ENCODE data around the gene INTS7. TPM values are rescaled to one million over a fixed set of nuclear protein-coding genes. Genes with fewer than 3 reads are reported as not detected.

INTS7 gene
- total and polyA plus RNA-seq, 9 of the 15 experiments (the other 6 are each of a cell fraction or from before 2014, with no cell fraction given) = 27.3 to 68.4 (median 40.4) TPM

DNA sequence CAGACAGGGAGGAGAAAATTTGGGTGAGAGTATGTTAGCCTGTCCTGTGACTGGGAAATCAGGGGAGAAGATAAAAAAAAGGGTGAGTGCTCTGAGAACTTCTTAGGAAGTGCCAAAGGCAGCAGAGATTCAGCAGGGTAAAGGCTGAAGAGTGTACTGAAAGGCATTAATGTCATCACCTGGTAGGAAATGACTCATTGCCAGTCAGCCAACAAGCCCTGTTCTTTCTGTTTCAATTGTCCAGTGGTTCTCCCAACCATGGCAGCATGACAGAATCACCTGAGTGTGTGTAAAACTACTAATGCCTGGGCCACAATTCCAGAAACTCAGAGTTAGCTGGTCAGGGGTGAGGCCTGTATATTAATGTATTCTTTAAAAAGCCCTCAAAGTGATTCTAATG lies 83.5 kb downstream of the INTS7 start:
- peaks cover 40% of the 10 kb centered on the region; the same call in 2 of the 3 replicates for H3K36me3 ChIP-seq (ENCODE audit: control insufficient read depth, insufficient read depth, low read length)
- POLR2A ChIA-PET = interaction anchor here (0.7 kb wide), 1 partner anchor 103 kb away, joined by 3 read pairs; no protein-coding TSS in a partner anchor
- H3K79me2 ChIP-seq (ENCODE audit: control insufficient read depth, insufficient read depth, low read length) = no peaks in the 10 kb centered on the region
- H4K20me1 ChIP-seq (replicated peaks; ENCODE audit: control insufficient read depth, insufficient read depth, low read length) = no peaks in the 10 kb centered on the region
- intact Hi-C loops (cut with micrococcal nuclease) (no loop called here), in situ Hi-C loops (cut with MboI) (no loop called here)
- no peak for ATAC-seq
- H3K9me3 ChIP-seq (replicated peaks; ENCODE audit: control insufficient read depth, insufficient read depth, low read depth, low read length) = no peaks in the 10 kb centered on the region
- no peaks in the 10 kb centered on the region for H3K4me1 ChIP-seq (replicated peaks in 1 of 2; ENCODE audit: control insufficient read depth in 2 of 2, insufficient read depth in 2 of 2, low read length in 2 of 2)
- H3K9ac ChIP-seq (ENCODE audit: insufficient read depth in 1 of 2, low read depth in 2 of 2, low read length in 2 of 2) = no peak overlapping the region
- TF ChIP-seq NFRKB (IDR thresholded peaks at IDR 0.05; ENCODE audit: low read depth) (no peak), FOSL1 (tag; conservative IDR thresholded peaks at IDR 0.05) (0 out of 2 replicates have a peak, but pooled peaks have one; percentile 34), ESRRB (CRISPR knock-in tag; IDR thresholded peaks at IDR 0.05; ENCODE audit: borderline replicate concordance) (no peak), FOXJ3 (CRISPR knock-in tag; IDR thresholded peaks at IDR 0.05) (no peak)
- TF ChIP-seq, protein P1, sequence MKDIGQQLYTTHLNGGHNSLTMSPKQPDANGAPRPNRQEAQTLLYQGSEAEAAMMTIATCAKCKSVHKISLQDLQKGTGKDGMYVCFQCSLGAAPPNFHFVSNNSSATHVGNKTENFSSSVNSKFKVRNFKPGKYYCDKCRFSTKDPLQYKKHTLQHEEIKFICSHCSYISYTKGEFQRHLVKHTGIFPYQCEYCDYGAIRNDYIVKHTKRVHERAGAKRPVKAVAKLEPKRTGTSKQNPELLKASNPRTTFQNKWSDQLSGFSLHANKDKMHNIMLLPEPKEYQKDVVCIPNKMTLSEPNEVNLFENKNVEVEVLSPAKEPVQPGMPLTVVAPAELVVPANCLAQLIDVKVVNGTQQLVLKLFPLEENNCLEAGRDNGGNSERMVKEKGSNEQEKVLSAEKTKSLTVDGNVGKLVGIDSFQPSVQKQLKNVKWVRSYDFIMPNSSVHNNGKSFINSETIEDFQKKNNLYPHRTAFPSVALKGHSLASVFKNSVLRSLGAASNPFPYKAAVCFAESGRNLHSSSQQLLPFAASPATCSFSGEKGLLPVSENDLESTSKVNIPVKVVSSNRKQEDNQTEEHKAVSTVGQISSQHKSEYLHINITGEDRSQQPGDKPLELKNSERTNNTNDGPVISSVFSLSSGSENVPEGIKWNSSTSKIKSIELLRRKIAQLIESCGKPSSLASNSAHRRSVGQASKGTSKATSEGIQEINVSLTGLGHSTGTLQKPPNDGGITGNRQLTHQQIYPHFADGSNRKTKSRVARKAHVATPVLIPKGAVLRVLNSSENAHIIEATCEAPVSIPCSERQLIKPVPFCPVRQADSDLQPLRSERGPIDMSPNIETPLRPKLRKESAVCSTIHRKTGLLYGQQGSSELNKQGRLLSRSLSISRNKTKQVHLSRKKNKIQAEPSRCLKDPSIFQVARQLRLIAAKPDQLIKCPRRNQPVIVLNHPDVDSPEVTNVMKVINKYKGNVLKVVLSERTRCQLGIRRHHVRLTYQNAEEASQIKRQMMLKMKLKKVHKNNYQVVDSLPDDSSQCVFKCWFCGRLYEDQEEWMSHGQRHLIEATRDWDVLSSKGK (CRISPR knock-in tag; IDR thresholded peaks at IDR 0.05) = no peak
- TF ChIP-seq, protein P2, sequence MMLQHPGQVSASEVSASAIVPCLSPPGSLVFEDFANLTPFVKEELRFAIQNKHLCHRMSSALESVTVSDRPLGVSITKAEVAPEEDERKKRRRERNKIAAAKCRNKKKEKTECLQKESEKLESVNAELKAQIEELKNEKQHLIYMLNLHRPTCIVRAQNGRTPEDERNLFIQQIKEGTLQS (IDR thresholded peaks at IDR 0.05) = peak; percentile 64
- TF ChIP-seq, protein P2 (CRISPR knock-in tag; conservative IDR thresholded peaks at IDR 0.05) = no peak
- H2AFZ ChIP-seq (ENCODE audit: low read depth, low read length) = no peak overlapping the region
- no peaks in the 10 kb centered on the region for H3K9me1 ChIP-seq (ENCODE audit: control insufficient read depth, insufficient read depth, low read length)
- no peak for DNase-seq (ENCODE audit: extremely low read depth in 1 of 4, low spot score in 3 of 4)
- FAIRE-seq = no peak
- no peaks in the 10 kb centered on the region for H3K27me3 ChIP-seq (ENCODE audit: control insufficient read depth in 2 of 2, insufficient read depth in 2 of 2, low read length in 2 of 2)
- H3K4me2 ChIP-seq (ENCODE audit: insufficient read depth, low read length) = no peak overlapping the region
- no peak overlapping the region for H3K4me3 ChIP-seq
- CTCF ChIA-PET (ENCODE audit: low intra/inter-chr PET ratio) = no interaction called here
- no peak overlapping the region for H3K27ac ChIP-seq (ENCODE audit: extremely low read depth, low read depth, low read length)
- no TSS peak for BruUV-seq (replicated peaks)

Measured in K562 (cell line).